ENCODE data around the gene ANKRD44.
"Not testable (repeated sequence)": the region's sequence is repeated elsewhere in the genome, so short reads cannot be mapped to it uniquely, and the experiment has no call there.

Gene ANKRD44

DNA sequence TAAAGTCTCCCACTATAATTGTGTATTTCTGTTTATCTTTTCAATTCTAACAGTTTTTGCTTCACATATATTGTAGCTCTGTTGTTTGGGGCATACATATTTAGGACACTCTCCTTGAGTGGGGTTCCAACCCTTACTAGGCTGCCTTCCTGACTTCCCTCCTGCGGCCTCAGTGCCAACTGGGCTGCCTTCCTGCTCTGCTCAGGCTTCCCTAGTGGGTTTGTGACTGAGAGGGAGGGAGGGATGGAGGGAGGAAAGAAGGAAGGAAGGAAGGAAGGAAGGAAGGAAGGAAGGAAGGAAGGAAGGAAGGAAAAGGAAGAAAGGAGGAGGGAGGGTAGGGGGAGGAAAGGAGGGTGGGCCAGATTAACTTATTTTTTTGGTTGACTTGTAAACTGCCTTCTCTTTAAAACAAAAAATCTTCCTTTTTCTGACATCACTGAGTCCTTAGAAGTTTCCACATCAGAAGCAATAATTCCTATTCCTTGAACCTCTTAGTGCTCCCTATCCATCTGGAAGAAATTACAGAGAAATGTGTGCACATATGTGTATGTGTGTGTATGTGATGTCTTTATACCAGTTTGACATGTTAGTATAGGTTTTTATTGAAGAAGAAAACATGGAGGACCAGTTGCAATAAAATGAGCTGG lies 238.7 kb downstream of the ANKRD44 start:
- DNase-seq: no peak

DNA sequence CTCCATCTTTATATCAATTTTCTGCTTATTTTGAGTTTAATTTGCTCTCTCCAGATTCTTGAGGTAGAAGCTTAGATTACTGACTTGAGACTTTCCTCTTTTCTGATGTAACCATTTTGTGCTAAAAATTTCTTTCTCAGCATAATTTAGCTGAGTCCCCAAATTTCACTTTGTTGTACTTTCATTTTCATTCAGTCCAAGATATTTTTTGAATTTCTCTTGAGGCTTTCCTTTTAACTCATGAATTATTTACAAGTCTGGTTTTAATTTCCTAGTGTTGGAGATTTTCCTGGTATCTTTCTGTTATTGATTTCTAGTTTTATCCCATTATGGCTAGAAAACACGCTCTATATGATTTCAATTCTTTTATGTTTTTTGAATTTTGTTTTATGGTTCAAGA lies 239.4 kb downstream of the ANKRD44 start:
- no peak for DNase-seq

DNA sequence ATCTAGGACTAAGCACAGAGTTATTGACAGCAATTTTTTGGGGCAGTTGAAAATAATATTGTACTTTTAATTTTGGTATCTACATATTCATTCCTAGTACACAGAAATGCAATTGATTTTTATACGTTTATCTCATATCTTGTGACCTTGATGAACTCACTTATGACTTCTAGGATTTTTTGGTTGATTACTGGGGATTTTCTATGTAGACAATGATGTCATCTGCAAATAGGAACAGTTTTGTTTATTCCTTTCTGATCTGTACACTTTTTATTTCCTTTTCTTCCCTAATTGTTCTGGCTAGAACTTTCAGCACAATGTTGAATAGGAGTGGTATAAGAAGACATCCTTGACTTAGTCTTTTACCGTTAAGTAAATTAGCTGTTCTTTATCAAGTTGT lies 240.6 kb downstream of the ANKRD44 start:
- DNase-seq: no peak

DNA sequence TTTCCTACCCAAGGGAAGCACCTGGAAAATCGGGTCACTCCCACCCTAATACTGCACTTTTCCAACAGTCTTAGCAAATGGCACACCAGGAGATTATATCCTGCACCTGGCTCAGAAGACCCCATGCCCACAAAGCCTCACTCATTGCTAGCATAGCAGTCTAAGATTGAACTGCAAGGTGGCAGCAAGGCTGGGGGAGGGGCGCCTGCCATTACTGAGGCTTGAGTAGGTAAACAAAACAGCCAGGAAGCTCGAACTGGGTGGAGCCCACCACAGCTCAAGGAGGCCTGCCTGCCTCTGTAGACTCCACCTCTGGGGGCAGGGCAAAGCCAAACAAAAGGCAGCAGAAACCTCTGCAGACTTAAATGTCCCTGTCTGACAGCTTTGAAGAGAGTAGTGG lies 248.0 kb downstream of the ANKRD44 start:
- DNase-seq: not testable (repeated sequence)

DNA sequence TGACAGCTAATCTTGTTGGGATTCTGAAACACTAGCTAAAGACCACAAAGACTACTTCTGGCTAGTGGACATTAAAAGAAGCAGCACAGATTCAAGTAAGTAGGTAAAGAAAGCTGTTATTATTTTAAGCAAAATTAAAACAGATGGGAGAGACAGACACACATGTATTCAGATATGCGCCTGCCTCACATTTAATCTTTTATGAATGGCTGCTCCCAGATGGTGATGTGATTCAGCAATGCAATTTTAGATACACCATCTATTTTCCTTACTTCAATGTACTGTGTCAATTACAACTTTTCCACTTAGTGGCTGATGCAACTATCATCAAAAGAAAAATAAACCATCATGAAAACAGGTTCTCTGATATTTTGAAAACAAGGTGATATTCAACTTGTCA lies 251.1 kb downstream of the ANKRD44 start:
- no peak for DNase-seq

DNA sequence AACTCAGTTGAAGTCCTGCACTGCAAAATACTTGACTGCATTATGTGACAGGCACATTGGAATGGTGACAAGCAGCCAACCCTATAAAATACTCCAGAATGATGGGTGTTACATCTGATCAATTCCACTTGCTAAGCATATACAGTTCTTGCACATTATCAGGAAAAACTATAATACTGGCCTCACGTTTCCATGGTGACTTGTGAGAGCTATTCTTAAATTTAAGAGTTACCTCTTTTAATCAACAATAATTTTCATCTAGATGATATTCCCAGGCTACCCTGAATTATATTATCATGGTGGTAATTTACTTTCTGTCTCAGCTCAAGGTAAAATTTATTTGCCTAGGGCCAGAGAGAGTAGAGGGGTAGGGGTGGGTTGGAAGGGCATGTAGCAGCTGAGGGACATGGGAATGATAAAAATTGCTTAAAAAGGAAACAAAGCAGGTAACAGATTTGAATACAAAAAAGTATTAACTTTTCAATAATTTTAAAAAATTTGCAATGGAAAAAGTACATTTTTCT lies 251.7 kb downstream of the ANKRD44 start:
- DNase-seq: no peak

DNA sequence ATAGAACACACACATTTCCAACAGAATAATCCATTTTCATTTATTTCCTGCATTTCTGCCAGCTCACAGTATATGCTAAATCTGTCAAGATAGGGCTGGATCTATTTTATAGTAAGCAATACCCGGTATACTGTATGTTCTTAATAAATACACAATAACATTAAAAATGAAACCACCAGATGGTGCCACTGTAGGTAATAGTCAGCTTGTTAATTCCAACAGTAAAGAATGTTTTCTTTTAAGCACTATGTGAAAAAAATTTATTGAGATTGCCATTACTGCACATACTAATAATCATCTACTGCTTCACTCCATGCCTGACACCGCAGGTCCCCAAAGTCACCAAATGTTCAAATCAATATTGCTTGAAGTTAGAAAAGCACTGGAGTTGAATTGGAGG lies 252.6 kb downstream of the ANKRD44 start:
- no peak for DNase-seq

DNA sequence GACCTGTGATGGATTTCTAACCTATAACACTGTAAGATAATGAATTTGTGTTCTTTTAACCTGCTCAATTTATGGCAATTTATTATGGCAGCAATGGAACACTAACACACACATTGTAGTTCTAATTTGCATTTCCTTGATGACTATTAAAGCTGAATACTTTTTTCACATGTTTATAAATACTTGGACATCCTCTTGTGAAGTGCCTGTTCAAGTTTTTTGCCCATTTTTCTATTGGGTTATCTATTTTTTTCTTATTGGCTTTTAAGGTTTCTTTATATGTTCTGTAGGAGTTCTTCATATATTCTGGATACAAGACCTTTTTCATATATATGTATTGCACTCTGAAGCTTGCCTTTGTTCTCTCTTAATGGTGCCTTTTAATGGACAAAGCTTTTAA lies 255.5 kb downstream of the ANKRD44 start:
- no peak for DNase-seq

DNA sequence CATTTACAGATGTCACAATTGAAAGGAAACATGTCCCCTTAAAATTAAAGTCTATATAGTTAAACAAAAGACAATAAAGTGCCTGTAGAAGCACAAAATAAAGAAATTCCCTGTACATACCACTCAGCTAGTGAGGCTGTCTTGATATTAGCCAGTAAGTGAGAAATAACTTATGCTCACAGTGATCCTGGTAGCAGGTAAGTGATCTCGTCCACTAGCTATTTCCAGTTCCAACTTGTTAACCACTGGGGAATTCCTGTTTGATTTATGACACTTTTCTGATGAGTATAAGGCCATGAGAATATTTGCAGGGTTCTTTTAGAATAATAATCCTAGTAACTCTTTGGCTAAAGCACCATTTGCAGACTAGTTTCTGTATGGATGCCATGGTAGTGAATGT lies 256.1 kb downstream of the ANKRD44 start:
- no peak for DNase-seq

DNA sequence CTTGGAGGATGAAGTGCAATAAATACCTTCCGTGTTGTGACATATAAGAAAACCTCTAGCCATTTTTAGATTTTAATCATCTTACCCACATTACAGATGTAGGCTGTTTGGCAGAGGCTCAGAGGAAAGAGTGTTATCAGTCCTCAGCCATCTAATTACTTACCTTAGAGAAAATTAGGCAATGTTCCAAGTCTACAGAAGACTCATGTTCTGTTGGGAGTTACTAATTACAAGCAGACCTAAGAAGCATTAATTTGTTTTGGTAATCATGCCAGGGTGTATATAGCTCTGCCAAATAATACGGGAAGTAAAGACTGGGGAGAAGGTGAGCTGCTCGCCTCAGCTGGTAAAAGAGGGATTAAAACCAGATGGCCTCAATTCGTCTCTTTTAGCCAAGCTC lies 258.2 kb downstream of the ANKRD44 start:
- DNase-seq: no peak

DNA sequence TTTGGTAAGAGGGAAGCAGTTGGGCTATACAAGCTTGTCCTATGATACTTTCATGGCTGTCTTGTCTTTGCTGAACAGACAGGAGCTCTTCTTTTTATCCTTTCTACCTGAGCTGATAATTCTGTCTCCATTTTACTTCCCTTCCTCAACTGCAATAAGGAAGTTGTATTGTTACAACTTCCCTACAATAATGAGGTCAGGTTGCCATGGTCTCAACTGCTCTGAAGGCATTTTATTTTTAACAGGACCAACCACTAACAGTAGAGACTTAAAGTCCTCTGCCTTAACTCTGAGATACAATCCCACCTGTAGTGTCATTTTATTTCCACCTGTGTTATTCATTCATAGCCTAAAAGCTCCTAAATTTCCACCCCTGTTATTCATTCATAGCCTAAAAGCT lies 265.5 kb downstream of the ANKRD44 start:
- DNase-seq: no peak

DNA sequence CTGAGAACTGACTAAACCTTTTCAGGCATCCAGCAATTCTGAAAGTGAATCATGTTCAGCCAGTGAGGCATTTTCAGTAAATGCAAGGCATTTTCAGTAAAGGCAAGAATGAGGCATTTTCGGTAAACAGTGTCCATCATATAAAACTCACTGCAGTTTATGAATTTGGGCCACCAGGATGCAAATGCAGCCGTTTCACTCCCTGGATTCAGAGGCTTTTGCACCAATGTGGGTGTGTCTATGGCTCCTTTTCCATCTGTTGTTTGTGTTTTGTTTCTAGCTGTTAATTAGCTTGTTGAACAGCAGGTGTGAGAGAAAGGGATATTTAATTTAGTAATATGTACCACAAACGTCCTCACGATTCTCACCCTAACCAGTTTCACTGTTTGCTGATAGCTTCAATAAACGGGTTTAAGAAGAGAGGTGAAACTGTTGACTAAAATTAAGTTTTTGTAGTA lies 267.8 kb downstream of the ANKRD44 start:
- no peak for DNase-seq

DNA sequence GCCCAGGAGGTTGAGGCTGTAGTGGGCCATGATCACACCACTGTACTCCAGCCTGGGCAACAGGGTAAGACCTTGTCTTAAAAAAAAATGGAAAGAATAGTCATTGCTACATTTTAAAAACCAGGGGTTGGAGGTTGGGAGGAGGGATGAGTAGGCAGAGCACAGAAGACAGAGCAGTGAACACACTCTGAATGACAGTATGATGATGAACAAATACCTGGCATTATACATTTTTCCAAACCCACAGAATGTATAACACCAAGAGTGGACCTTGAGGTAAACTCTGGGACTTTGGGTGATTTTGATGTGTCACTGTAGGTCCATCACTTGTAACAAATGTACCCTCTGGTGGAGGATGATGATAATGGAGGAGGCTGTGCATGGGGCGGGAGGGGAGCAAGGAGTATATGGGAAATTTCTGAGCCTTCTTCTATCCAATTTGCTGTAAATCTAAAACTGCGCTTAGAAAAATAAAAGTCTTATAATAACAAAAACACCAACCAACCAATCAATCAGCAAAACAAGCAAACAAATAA lies 272.6 kb downstream of the ANKRD44 start:
- no peak for DNase-seq

DNA sequence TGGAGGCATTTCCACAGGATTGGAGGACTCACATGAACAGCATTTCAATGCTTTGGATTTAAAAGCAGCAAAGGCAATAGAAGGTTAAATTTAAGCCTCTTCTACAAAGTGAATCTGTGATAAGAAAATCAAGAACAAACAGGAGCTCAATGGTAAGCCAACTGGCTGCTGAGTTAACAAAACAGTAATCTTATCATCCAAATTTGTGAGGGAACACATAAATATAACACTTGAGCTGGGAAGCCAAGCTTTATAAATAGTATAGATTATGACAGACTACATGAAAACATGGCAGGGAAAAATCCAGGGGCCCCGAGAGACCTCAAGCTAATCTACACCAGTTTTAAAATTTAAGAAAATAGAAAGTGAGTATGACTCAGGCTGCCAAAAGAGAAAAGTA lies 275.6 kb downstream of the ANKRD44 start:
- no peak for DNase-seq

DNA sequence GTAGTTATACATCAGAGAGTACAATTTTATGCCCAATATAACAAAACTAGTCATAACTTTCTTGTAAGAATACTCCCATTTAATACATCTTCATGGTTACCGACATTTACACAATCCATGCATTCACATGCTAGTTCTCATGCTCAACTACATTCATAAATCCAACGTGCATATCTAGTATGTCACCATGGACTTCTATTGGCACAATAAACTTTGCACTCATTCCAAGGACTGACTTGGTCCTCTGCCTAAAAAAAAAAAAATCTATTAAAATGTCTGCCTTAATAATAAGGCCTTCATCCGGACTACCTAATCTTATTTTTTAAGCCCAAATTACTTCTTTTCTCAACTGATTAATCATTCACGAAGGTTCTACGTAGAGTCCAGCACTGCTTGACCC lies 276.3 kb downstream of the ANKRD44 start:
- no peak for DNase-seq

DNA sequence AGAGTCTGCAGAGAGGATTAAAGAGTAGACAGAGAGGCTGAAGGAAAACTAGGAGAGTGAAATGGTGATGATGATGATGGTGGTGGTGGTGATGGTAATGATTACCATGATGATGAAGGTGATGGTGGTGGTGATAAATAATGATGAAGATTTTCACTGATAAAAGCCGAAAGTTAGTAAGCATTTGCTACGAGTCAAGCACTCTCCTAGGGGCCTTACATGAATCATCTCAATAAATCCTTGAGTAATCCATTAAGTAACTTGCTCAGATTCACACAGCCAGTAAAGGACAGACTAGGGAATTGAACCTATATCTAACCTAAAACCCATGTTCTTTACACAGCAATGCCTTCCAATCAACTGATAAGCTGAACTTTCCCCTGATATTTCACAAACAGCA lies 277.4 kb downstream of the ANKRD44 start:
- no peak for DNase-seq

DNA sequence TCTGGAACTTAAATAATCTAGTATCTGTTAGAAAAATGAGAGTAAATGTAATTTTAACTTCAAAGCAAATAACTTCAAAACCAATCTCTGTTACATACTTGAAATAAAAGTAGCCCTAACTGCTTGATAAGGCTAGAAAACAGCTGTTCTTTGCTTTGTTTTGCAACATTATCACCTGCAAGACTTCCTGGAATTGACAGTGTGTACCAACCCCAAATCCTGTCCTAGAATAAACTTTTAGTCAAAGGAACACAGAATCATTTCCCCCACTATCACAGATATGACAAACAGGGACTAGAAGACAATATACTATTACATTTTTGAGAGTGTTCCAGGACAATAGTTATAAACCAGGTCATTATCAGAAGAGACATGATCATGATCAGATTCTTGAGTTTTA lies 278.8 kb downstream of the ANKRD44 start:
- no peak for DNase-seq

DNA sequence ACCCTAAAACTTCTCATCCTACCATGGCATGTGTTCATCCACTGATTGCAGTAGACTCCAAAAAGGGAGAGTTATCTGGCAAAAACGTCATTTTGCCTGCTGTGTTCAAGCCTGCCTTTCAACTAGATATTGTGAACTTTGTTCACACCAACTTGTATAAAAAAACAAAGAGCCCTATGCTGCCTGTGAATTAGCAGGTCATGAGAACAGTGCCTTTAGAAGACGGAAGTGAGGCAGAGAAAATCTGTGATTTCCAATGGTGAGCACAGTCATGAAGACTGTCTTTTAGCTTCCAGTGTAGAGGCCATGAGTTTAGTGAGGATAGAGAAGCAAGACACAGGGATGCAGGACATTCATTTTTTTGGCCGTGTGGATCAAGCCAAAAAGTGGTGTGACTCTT lies 280.5 kb downstream of the ANKRD44 start:
- no peak for DNase-seq

DNA sequence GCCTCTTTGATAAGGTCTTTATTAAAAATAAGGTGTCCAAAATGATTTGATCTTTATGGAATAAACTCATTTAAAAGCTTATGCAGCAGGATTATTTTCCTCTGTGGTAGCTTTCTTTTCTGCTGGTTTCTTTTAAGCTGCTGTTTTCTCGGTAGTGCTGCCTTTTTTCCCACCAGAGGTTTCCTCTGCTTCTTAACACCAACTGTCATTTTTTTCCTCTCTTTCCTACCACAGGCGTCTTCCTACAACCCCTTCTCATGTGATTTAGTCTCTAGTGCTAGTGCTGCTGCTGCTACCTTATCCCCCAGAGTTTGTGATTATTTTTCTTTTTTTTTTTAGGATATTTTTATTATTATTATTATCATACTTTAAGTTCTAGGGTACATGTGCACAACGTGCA lies 281.9 kb downstream of the ANKRD44 start:
- no peak for DNase-seq

DNA sequence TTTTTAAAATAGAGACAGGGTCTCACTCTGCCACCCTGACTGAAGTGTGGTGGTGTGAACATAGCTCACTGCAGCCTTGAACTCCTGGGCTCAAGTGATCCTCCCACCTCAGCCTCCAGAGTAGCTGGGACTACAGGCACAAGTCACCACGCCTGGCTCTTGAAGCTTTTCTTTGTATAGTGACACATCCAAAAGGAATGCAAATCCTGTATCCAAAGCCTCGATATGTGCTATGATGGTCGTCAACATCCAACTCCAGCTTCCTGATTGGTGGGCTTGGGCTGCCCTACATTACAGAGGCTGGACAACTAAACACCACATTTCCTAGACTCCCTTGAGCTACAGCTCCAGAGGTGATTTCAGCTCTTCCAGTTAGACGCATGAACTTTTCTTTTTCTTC lies 282.4 kb downstream of the ANKRD44 start:
- no peak for DNase-seq

DNA sequence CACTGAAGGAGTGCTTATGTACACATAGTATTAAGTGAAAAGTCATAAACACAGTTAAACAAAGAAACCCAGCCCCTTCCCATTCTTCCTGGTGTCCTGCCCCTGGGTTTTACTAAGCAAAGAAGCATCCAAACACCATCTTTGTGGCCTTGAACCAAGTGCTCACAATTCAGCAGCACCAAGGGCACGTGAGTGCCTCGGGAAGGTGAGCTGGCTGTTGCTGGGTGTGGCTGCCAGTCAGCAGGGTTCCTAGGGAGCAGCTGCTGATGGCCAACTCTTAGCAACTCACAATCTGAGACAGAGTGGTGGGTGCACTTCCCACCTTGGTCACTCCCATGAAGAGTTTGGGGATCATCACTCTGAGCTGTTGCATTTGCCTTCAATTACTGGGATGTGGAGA lies 286.4 kb downstream of the ANKRD44 start:
- no peak for DNase-seq

DNA sequence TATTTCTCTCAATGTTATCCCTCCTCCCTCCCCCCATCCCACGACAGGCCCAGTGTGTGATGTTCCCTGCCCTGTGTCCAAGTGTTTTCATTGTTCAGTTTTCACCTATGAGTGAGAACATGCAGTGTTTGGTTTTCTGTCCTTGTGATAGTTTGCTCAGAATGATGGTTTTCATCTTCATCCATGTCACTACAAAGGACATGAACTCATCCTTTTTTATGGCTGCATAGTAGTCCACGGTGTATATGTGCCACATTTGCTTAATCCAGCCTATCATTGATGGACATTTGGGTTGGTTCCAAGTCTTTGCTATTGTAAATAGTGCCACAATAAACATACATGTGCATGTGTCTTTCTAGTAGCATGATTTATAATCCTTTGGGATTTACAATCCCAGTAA lies 289.7 kb downstream of the ANKRD44 start:
- not testable (repeated sequence) for DNase-seq

DNA sequence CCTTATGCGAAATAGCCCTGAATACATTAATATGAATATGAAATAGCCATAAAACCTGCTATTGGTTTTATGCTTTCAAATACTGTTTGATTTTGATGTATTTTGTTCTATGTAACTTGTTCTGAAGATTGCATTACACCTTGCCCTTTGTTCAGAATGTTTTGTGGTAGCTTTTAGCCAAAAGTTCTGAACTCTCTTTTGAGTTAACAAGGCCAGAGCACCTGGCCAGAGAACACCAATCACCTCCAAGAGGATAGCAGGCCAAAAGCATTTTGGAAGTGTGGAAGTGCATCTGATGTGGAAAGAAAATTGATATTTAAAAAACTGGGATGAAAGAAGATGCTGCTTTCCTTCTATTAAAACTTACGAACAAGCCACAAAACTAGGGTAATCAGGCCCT lies 297.5 kb downstream of the ANKRD44 start:
- DNase-seq: no peak

DNA sequence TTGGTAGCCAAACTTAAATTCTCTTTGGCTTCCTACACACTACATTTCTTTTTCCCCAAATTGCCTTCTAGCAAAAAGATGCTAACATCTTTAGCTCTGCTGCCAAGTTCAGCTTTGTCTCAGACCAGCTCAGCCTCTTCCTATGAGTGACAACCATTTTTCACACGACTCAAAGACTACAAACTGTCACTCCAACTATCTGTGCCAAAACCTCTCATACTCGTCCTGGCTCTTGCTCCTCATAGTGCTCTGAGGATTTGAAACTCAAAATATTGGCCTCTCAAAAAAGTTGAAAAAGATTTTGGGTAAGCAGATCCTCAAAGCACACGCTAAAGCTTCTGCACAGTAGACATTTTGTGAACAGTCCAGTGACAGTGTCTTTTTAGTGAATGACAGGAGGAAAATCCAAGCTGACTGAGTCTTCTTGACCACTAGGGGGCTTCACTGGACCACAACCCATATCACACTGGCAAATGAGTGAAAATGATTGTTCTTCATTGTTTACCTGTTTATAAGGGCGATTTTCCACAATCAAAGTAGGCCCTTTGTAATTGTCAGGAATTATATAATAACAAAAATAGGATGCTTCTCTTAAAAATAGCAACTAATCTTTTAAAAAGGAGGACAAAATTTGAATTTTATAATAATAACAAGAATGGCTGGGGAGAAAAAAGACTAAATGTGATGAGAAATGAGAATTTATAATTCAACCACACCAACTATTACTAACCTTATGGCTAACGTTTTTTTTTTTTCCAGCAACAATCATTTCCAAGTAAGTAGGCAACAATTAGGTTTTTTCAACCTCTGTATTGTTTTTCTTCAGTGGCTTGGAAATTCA lies 298.6 kb downstream of the ANKRD44 start:
- DNase-seq: peak; percentile 80
